Choroid plexus epithelial cell (primary cell): ENCODE results near the gene PLA2G2C.

Experiments
- DNase-seq: peaks from one replicate; pipeline ENCODE4 v3.0.0-alpha.2; 2010; ENCODE audit warnings: low read depth
- H3K4me3 ChIP-seq: 2 replicates; pipeline ENCODE4 v1.5.1; 2011; ENCODE audit warnings: low read depth, mild to moderate bottlenecking, control low read depth, low read length, moderate library complexity
- CTCF ChIP-seq: conservative IDR thresholded peaks from 2 replicates; pipeline ENCODE4 v1.5.1; 2011; ENCODE audit warnings: low read depth, mild to moderate bottlenecking, control low read depth, inconsistent platforms, low read length, moderate library complexity

PLA2G2C gene

DNA sequence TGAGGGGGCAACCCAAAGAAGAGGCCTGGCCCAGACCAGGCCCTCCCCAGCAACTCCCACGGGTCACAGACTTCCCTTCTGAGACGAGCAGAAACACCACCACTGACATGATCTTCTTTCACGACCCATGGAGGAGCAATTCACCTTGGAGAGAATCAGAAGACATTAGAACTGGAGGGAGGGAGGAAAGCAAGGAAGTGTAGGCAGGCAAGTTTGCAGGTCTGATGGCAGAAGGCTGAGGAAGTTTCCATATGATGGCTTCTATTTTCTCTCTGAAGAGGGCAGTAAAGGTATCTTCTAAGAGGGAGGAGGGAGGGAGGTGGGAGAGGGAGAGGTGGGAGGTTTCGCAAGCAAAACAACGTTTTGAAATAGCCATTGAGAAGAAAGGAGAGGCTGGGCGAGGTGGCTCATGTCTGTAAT is 1.8 kb downstream of the PLA2G2C start:
- no peak for TF ChIP-seq CTCF
- no peak overlapping the region for H3K4me3 ChIP-seq
- DNase-seq = peak; percentile 4

DNA sequence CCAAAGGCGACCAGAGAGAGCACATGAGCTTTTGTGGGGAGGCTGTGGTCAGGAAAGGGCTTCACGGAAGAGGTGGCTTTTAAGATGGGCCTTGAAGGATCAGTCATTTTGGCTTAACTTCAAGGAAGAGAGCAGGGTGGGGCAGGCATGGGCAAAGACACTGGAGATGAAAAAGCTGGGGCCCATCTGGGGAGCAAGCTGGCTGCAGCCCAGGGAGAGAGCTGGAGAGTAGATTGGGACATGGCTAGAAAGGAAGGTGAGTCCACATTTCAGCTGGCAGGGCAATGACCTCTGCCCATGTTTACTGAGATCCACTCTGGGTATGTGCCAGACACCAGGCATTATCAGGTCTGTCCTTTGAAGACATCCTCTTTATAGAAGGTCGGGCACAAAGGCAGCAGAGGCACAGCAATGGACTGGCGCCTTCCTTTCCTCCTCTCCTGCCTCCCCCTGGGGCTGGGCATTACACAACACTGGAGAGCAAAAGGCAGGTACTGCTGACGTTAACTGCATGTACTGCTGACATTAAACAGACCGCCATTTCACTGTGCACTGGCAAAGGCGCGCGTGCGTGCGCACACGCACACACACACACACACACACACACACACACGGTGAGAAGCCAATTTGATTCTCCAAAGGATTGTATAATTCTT is 2.6 kb downstream of the PLA2G2C start:
- TF ChIP-seq CTCF = no peak
- H3K4me3 ChIP-seq = no peak overlapping the region
- DNase-seq = no peak

DNA sequence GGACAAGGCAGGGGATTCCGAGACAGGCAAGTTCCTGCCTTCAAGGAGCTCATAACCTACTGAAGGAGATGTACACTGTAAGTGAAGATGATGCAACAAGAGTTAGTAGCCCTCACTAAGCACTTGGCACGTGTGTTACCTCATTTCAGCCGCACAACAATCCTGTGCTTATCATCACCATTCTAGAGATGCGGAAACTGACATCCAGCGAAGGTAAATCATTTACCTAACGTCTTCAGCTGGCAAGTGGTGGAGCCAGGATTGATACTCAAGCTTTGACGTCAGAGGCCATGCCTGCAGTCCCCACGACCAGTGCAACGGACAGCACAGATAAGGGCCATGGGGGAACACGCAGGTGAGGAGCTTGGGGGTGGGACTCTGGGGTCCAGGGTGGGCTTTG is 3.3 kb downstream of the PLA2G2C start:
- no peak overlapping the region for H3K4me3 ChIP-seq
- DNase-seq = no peak
- TF ChIP-seq CTCF = no peak

DNA sequence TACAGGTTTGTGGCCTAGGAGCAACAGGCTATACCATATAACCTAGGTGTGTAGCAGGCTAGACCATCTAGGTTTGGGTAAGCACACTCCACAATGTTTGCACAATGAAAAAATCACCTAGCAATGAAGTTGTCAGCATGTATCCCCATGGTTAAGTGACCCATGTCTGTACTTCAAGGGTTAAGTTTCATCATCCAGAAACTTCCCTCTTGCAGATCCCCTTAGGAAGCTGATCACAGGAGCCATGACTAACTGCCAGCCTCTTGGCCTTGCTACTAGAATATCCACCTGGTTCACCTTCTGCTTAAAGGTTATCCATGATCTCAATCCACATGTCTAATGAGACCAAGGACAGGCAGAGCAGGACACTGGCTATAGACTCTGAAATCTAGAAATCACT is 3.9 kb downstream of the PLA2G2C start:
- DNase-seq = no peak

GRCh38 chr1:20180844-20181207 is 5.5 kb downstream of the PLA2G2C start:
- no peak for DNase-seq
- no peak for TF ChIP-seq CTCF
- no peak overlapping the region for H3K4me3 ChIP-seq

More for the DNA sequence above, 3.9 kb downstream of the PLA2G2C start:
- no peak for TF ChIP-seq CTCF
- no peak overlapping the region for H3K4me3 ChIP-seq

DNA sequence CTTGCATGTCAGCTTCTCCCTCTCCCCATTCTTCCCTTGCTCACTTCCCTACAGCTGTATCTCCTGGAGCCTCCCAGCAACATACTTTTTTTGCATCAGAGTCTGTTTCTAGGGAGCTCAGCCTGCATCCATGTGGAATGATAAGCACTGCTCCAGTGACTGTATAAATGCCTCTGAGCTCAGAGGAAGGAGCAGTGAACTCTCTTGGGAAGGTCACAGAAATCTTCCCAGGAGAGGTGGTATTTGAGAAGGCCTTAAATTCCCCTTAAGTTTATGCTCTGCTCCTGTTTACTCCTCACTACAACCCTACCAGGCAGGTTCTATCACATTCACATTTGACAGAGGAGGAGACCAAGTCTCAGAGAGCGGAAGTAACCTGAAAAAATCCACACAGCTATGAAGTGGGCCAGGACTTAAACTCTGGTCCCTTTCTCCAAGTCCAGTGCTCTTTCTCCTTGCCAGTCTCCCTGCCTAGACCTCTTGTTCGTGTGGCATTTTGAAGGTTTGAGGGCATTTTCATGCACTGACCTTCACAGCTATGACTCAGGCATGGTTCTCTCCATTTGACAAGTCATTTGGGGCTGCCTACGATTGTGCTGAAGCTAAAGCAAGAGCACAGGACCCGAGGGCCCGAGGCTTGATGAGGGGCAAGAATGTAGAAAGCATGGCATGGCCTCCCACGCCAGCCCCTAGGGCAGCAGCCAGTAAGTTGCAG is 6.0 kb downstream of the PLA2G2C start:
- no peak for TF ChIP-seq CTCF
- no peak overlapping the region for H3K4me3 ChIP-seq
- no peak for DNase-seq
